Fibroblast of skin of left biceps (primary cell): ENCODE data around the gene SYNDIG1.

Experiments
- DNase-seq, 2 experiments: peaks; one replicate each; pipeline ENCODE4 v3.0.0-alpha.2; 2013; ENCODE audit warnings: low read depth in 2 of 2

SYNDIG1 gene

DNA sequence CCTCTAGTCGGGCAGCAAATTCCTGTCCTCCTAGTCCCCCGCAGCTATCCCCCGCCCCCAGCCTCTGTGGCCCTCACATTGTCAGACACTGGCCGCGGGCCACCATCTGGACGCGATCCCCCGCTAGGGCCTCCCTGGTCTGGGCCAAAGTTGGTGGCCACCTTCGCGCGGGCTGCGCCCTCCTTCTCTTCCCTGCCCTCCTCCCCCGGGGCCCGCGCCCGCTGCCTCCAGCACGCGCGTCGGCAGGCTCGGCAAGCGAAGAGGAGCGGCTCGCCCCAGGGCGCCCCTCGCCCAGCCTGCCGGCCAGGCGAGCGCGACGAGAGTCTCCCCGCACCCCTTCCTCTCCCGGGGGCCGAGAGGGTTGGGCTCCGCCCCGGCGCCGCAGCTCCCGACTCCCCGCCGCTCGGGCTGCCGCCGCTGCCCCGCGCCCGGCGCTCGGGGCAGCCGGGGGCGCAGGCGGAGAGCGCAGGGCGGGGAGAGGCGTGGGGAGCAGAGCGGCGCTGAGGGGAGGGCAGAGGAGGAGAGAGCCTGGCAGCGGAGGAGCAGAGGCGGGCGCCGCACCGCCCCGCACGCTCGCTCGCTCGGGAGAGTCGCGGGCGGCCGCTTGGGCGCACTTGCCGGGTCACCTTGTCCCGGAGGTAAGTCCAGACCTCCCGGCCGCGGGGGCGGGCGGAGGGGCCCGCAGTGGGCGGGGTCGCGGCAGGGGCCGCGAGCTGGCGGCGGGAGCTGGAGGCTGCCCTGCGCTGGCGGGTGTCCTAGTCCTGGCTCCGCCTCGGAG lies at the start of gene SYNDIG1:
SYNDIG1 (plus strand) TSS at position 514 of the 778 bp plus-strand sequence. CDS start 73,469 bp downstream, outside the sequence.
- DNase-seq: no peak

DNA sequence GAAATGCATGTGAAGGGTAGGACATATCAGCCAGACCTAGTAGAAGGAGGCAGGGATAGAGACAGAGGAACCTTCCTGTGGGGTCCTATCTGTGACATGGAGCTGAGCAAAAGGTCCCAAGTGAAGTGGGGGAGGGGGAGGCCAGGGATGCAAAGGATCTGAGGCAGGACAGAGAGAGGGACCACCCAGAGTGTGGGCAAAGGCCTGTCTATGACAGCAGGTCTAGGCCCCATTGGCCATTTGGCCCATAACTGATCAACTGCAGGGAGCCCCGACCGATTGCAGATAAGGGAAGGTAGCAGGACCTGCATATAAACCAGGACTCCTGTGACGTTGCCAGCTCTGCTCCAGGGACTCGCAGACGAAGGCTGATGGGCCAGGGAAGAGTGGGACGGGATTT lies 49.6 kb upstream of the SYNDIG1 start:
- DNase-seq: no peak

DNA sequence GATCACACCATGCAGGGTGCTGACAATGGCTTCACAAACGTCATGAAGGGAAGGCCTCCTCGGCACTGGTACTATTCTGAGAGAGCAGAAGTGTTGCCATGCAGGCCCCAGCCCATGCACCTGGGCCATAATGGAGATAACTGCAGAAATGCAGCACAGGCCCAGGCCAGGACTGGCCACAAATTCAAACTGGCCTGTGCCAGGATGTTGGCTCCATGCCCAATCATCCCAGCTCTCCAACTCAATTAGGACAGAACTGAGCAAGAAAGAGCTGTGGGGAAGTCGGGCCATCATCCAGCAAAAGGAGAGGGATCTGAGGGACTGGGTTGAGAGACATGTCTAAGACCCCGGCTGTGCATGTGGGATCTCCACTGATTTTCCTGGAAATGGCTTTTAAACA lies 48.9 kb upstream of the SYNDIG1 start:
- DNase-seq: no peak

DNA sequence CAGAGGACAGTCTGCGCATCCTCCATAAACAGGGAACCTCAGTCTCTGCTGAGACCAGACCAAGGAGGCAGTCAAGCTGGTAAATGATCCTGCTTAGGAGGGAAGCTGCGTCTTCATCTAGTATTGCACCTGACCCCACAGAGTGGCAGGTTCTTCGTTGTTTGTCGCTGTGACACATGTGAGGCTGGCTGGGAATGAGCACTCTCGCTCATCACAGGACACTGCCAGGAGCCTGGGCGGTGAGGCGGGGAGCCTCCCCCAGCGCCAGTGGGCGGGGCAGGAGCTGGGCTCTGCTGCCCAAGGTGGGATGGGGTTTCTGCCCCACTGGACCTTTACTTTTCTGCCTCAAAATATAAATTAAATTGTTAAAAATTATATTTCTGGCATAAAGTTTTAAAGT lies 48.4 kb upstream of the SYNDIG1 start:
- DNase-seq: no peak

DNA sequence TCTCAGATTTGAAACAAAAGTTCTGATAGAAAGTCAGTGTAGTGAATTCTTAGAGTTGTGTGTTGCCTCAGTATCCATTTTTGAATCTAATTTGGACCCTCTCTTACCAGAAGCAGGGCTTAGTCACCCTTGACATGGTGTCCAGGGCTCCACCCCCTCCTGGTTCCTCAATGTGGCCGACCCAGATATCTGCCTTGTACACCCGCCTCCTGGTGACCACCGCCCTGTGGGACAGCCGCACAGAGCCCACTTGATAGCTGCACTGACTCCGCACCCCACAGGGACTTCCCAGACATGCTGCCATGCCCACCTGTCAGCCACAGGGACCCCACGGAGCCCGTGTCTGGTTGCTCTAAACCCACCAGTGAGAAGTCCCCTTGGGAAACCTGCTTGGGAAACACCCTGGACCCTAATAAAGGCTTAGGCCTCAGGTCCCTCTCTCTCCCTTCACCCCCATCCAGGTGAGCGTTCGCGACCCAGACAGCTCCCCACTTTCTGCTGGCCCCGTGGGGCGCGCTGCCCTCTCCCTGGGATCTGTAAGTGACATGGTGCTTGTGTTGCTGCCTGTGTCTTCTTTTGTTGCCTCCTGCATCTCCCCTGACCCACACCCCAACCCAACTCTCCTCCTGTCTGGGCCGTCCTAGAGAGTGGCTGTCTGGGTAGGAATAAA lies 47.2 kb upstream of the SYNDIG1 start:
- no peak for DNase-seq

DNA sequence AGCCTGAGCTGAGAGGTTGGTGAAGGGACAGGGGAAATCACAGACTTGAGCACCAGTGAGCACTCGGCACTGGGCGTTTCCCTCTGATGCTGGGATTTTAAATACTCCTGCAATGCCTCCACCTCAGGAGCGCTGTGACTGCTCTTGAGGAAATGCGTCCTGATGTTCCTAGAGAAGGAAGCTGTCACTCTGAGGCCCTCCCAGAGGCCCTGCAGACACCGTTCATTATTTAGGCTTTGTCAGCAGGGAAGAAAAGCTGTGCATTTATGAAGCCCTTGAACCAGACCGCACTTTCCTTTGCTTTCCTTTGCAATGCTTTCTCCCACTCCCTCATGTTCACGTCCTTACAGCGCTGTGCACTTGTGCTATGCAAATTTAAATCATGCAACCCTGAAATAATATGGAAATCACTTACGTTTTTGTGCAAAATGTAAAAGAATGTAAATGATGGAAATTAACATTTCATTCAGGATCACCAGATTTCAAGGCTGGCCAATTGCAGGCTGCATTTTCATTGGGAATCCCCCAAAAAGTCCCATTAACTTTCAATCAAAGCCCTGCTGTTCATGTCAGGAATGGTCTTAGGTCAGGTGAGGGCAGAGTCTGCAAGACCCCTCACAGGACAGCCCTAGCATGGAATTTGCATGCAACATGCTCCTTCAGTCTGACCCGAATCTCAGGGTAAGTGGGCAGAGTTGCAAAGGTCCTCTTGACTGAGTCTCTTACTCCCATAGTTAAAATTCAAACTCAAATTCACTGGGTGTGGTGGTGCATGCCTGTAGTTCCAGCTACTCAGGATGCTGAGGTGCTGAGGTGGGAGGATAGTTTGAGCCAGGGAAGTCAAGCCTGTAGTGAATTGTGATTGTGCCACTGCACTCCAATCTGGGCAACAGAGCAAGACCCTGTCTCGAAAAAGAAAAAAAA lies 45.8 kb upstream of the SYNDIG1 start:
- DNase-seq: no peak

DNA sequence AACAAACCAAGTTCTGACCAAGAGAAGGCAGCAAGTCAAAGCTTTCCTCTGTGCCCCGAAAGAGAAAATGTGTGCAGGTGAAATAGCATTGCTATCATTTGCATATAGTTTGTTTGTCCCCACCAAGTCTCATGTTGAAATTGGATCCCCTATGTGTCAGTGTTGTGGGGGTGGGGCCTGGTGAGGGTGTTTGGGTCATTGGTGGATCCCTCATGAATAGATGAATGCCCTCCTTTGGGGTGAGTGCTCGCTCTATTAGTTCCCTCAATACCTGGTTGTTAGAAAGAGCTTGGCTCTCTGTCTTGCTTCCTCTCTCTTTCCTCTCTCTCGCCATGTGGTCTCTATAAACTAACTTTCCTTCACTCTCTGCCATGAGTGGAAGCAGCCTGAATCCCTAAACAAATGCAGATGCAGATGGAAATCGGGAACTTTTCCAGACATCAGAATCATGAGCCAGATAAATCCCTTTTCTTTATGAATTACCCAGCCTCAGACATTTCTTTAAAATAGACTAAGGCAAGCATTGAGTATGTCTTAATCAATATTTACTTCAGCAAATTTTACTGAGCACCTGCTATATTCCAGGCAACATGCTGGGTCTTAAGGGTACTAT lies 43.8 kb upstream of the SYNDIG1 start:
- no peak for DNase-seq

DNA sequence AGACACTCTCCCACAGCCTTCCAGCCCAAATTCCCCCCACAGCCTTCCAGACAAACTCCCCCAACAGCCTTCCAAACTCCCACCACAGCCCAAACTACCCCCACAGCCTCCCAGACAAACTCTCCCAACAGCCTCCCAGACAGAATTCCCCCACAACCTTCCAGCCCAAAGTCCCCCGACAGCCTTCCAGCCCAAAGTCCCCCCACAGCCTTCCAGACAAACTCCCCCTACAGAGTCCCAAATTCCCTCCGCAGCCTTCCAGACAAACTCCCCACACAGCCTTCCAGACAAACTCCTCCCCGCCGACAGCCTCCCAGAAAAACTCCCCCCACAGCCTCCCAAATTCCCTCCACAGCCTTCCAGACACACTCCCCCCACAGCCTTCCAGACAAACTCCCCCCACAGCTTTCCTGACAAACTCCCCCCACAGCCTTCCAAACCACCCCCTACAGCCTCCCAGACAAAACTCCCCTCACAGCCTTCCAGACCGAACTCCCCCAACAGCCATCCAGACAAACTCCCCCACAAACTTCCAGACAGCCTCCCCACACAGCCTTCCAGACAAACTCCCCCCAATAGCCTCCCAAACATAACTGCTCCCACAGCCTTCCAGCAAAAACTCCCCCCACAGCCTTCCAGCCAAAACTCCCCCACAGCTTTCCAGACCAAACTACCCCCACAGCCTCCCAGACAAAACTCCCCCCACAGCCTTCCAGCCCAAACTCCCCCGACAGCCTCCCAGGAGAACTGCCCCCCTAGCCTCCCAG lies 38.0 kb upstream of the SYNDIG1 start:
- DNase-seq: no peak

DNA sequence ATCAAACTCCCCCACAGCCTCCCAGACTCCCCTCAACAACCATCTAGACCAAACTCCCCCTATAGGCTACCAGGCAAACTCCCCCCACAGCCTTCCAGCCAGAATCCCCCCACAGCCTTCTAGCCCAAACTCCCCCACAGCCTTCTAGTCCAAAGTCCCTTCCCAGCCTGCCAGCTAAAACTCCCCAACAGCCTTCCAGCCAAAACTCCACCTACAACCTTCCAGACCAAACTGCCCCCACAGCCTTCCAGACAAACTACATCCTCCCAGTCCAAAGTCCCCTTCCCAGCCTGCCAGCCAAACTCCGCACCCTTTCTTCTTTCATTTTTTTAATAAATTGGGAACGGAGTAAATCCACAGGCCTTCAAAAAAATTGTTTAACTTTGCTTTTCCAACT lies 37.4 kb upstream of the SYNDIG1 start:
- DNase-seq: no peak

DNA sequence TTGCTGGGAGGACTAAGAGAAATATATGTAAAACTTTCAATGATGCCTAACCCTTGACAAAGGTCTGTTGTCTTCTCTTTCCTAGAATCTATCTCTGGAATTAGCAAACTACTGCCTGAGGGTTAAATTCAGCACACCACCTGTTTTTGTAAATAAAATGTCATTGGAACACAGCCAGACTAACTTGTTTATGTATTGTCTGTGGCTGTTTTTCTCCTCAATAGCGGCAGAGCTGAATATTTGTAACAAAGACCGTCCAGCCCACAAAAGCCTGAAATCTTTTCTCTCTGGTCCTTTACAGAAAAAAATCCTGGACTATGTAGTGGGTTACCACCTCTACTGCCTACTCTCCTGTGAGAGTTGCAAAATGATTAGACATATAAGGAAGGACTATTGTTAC lies 33.3 kb upstream of the SYNDIG1 start:
- DNase-seq: no peak

DNA sequence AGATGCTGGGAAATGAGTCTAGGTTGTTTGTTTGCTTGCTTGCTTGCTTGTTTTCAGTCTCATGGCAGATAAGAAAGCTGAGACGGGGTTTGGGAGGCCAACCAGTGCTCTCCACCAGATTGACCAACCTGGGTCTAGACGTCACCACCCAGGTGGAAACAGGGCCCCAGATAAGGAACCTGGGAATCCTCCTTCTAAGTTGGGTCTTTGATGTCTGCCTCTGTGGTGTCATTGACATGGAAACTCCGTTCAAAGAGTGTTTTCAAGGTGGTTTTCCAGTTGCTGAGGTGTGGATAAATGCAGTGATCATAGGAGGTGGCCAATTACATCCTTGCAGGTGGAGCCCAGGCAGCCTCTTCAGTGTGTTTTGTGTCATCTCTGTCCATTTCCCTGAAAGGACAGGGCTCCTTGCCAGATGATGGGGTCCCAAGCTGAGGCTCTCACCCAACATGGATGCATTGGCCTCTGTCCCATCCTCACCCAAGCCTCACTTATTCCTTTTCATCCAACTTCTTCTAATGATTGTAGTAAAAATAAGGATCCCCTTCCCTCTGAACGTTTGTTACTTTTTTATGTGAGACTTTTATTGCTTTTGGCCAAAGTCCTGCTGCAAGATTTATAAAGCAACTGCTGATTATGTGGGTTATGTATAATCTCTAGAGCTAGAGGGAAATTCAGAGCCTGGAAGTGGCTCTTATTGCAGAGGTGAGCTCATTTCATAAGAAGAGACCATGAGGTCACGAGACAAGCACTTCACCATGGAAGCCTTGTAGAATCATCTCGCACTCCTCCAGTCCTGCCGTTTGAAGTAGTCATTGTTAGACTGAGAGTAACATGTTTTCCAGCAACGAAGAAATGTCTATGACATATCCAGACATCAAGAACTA lies 32.0 kb upstream of the SYNDIG1 start:
- no peak for DNase-seq

DNA sequence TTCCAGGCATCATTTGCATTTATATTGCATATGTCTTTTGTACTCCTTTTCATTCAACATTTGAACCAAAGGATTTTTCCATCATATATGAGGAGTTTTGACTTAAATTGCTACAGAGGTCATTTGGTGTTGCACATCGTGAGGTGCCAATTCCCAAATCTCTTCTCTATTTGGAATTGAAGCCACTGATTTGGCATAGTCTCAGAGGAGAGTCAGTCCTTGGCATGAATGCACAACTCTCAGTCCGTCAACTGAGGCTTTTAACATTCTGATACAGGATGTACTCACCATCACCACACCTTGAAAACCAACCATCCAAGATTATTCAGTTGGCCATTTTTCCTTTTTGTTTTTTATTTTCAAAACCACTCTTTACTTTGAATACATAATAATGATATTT lies 31.1 kb upstream of the SYNDIG1 start:
- DNase-seq: no peak

DNA sequence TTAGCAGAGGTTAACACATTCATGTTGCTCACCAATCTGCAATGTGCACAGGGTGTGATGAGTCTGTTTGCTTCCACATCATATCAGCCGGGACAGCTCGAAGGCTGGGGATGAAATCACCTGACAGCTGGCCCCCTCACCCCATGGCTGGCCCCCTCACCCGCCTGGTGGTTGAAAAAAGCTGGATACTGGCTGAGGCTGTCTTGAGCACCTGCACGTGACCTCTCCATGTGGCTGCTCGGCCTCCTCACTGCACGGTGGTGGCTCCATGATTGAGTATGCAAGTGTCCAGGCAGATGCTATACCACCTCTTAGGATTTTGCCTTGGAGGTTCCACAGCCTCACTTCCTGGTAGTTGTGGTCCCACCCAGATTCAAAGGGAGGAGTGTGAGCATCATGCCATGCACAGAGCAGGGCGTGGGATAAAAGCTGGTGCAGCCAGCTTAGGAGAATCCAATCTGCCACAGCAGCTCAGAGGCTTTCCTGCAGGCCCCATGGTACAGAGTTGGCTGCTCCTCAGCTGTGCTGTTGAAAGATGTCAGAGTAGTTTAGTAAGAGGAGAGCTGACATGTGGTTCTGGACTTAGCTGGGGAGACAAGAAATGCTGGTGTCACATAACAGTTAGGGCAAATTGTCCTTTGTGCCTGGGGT lies 29.6 kb upstream of the SYNDIG1 start:
- DNase-seq: no peak

DNA sequence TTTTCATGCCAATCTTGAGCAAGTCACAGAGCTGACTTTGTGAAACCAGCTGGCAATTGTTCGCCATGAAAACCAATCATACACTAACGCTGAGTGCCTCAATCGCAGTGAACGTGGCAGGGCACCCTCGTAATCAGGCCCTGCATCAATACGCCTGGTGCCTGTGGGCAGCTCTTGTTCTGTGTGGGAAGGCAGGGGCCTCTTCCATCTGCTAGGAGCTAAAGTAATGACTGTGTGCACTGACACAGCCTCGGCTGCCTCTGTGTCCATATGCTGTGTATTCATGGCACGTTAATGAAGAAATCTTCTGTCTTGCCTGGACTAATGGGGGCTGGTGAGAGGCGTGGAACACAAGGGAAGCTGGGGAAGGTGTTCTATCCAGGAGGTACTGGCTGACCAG lies 27.8 kb upstream of the SYNDIG1 start:
- no peak for DNase-seq

DNA sequence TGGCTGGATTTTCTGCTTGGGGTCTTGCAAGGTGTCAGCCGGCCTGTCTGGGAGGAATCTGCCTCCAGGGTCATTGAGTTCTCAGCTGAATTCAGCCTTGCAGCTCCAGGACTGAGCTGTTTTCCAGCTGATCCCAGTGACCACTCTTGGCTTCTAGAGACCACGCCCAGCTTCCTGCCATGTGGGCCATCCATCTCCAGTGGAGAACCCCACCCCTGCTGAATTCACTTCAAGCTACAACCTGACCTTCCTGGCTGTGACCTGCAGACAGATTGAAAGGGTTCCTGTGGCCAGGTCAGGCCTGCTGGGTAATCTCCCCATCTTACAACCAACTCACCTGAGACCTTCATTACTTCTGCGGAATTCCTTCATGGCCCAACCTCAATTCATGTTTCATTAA lies 26.5 kb upstream of the SYNDIG1 start:
- DNase-seq: no peak

DNA sequence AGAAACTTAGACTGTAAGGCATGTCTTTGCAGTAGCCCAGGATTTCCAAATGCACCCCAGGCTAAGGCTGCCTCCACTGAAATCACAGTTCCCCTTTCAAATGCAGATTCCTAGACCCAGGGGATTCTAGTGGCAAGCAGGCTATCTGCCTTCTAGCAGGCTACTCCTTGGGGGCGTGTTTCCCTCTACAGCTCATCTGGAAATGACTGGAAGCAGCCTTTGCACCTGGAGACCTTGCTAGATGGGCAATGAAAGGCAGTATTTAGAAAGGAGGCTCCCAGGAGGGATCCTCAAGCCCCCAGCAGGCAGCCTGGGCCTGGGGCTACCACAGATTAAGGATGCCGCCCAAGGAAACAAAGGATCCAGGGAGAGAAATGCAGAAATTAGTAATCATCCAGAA lies 26.0 kb upstream of the SYNDIG1 start:
- no peak for DNase-seq

DNA sequence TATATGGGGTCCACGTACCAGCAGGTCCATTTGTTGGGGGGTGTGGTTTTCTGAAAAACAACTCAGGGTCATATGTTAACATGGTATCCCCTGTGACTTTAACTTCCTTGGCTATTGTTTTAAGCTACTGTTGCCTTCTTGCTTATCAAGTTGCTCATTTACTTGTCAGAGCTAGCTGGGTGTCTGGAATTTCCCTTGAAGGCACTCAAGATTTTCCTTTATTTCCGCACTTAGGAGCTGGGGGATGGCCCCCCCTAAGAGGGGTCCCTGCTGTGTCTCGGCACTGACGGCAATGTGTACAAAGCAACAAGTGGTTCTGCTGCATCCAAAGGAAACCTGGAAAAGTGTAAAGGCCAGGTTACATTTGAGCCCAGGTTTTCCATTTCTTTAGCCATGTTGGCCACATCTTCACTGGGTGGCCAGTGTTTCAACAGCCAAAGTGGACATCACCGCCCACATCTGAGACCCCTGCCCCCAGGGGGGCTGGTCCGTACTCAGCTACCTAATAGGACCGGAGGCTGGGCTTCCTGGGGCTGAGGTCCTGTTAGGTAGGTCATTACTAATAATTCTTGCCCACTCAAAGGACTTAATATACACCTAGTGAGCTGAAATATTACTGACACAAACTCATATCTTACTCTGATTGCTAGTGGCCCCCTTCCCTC lies 24.8 kb upstream of the SYNDIG1 start:
- DNase-seq: no peak

DNA sequence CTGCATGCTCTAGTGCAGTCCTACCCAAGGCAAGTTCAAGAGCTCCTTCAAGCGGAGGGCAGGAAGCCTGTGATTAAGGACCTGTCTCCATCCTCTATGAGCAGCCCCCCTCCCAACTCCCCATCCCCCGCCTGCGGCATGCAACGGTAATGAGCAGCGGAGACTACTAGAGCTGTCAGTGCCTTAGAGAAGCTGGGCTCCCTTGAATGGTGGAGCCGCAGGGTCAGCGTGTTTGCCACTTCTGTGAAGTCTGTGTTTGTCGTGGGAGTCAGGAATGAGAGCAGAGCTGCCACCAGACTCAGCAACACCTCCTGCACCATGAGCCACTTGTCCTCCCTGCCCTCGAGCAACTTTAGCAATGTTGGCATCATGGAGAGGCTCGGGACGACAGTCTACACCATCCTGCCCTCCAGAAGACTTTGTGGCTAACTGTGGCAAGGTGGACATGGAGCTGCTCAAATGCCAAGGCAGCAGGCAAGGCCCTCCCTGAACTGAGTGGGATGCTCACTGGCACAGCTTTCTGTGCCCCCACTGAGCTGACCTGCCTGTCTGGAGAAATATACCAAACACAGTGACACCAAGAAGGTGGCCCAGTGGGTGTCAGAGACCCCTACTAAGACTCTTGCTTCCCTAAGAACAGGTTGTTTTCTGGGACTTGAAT lies 23.8 kb upstream of the SYNDIG1 start:
- no peak for DNase-seq

DNA sequence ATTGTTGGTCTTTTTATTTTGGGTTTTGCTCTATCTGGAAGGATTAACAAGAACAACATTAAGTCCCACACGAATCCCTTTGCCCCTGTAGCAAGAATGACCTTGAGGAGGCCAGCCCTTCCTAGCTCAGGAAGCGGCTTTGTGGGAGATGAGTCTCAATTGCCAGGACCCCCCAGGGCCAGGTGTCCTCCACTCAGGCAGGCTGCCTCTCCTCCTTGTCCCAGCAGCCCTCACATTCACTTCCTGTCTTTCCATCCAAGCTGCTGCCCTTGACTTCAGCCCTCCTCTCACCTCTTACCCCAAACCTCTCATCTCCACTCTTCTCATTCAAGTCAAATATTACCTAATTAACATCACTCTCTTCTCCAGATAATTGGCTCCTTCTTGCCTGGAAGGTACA lies 22.6 kb upstream of the SYNDIG1 start:
- no peak for DNase-seq
